ENCODE results near the gene SLC25A25.
"Not testable (repeated sequence)": the region's sequence is repeated elsewhere in the genome, so short reads cannot be mapped to it uniquely, and the experiment has no call there.

Gene SLC25A25

DNA sequence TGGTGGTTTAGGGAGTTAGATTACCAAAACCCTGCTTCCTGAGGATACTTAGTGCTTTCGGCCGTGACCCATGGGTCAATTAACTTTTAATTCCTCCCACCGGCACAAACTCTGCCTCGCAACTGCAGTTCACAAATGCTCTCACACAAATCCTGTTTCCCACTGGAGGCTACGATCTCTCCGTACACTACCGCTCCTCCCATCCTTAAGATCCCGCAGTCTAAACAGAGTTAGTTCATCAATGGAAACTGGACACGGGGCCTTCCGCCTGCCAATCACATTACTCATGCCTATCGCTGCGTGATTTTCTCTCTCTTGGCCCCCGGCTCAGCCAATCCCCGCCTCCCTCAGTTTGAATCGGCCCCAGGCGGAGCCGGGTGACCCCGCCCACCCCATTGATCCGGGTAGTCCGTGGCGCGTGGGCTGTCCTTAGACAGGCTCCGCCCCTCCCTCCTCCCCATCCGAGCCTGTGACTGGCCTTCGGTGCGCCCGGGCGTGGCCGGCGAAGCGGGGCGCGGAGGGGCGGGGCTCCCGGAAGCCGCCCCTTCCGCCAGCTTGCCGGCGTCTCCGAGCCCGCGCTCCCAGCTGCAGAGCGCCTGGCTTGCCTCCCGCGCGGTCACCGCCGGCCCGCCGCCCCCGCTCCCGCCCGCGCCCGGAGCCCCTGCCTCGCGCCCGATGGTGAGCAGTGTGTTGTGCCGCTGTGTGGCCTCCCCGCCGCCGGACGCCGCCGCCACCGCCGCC lies at the start of gene SLC25A25:
TSS of gene SLC25A25 (plus strand) at position 588 of the 741 bp plus-strand sequence. CDS start at position 676, 88 bp downstream.
- DNase-seq (ENCODE audit: low spot score) = peak; percentile 100

DNA sequence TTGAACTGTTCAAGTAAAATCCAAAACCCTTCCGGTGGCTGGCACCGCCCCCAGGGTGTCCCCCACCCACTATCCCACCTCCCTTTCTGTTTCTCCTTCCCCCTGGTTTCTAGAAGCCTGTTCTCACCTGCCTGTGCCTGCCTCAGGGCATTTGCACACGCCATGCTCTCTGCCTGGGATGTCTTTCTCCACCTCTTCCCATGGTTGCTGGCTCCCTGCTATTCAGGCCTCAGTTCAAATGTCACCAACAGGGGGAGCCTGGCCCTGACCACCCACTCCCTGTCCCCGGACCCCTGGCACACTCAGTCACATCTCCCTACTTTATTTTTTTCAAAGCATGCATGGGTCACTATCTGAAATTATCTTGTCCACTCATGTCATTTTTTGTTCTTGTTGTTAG lies 47.3 kb upstream of the SLC25A25 start:
- no peak for DNase-seq (ENCODE audit: low spot score)

DNA sequence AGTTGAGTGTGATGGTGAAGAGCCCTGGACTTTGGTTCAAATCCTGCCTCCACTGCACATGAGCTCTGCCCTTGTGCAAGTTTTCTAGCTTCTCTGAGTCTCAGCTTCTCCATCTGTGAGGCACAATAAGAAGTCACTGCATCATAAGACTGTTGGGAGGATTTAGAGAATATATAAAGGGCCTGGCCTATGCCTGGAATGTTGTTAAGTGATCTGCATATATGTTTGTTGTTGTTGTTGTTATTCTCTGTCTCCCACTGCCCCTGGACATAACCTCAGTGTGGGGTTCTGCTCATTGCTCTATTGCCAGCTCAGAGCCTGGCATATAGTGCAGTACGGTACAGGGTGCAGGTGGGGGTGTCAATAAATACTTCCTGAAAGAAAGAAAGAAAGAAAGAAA lies 46.9 kb upstream of the SLC25A25 start:
- no peak for DNase-seq (ENCODE audit: low spot score)

DNA sequence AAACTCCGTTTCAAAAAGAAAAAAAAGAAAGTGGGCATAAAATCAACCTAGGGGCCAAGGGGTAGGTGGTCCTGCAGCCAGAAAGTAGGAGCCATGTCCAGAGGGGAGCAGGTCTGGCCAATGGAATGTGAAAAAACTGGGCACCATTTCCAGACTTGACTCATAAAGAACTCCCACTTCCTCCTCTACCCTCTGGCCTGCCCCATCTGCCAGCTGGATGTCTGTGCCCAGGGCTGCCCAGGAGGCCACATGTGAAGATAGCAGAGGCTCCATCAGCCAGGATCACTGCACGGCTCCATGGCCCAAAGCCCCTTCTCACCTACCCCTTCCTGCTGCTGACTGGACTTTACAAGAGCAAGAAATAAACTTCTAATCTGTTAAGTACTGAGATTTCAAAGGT lies 45.1 kb upstream of the SLC25A25 start:
- DNase-seq (ENCODE audit: low spot score) = no peak

DNA sequence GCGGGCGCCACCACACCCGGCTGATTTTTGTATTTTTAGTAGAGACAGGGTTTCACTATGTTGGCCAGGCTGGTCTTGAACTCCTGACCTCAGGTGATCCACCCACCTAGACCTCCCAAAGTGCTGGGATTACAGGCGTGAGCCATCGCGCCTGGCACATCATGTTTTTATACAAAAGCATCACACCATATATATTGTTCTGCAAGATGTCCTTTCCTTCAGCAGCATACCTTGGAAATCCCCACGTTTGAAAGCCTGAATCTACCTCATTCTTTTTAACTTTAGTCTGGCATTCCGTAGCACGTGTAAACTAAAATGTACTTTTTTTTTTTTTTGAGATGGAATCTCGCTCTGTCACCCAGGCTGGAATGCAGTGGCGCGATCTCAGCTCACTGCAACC lies 44.4 kb upstream of the SLC25A25 start:
- not testable (repeated sequence) for DNase-seq (ENCODE audit: low spot score)

DNA sequence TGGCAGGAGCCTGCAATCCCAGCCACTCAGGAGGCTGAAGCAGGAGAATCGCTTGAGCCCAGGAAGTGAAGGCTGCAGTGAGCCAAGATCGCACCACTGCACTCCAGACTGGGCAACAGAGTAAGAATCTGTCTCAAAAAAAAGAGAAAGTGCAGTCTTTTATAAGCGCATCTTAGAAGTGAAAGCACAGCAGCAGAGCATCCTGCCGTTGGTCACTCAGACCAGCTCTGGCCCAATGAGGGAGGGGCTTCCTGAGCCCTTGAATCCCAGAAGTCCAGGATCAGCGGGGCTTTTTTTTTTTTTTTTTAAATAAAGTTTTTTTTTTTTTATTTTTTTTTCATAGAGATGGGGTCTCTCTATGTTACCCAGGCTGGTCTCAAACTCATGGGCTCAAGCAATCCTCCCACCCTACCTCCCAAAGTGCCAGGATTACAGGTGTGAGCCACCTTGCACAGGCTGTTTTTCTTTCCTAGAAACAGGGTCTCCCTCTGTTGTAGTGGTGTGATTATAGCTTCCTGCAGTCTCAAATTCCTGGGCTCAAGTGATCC lies 43.2 kb upstream of the SLC25A25 start:
- no peak for DNase-seq (ENCODE audit: low spot score)

DNA sequence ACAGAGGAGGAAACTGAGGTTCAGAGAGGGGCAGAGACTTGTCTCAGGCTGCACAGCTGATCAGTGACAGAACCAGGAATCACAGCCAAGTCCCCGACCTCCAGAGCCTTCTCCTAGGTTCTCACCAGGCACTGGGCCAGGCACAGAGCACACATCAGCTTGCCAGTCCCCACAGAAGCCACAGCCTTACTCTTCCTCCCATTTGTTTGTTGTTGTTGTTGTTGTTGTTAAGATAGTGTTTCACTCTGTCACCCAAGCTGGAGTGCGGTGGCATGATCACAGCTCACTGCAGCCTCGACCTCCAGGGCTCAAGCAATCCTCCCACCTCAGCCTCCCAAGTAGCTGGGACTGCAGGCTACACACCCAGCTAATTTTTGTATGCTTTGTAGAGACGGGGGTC lies 42.3 kb upstream of the SLC25A25 start:
- no peak for DNase-seq (ENCODE audit: low spot score)

DNA sequence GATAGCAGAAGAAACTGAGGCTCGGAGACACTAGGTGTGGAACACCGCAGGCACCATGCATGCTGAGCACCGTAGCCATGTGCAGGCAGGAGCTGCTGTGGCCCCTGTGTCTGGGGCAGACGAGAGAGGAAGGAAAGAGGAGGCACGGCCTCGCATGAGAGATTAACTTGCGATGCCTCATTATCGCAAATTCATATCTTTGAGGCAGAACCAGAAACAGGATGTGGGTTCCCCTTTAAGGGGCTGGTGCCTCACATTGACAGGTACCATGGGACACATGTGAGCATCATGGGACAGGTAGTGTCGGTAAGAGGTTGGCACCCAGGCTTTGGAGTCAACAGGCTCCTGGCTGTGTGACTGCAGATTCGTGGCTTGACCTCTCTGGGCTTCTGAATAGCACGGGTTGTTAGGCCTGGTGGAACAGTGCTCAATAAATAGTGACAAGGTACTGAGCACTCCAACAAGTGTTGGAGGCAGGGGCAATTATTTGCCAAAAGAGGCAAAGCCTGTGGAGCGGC lies 41.7 kb upstream of the SLC25A25 start:
- peak; percentile 90 for DNase-seq (ENCODE audit: low spot score)

DNA sequence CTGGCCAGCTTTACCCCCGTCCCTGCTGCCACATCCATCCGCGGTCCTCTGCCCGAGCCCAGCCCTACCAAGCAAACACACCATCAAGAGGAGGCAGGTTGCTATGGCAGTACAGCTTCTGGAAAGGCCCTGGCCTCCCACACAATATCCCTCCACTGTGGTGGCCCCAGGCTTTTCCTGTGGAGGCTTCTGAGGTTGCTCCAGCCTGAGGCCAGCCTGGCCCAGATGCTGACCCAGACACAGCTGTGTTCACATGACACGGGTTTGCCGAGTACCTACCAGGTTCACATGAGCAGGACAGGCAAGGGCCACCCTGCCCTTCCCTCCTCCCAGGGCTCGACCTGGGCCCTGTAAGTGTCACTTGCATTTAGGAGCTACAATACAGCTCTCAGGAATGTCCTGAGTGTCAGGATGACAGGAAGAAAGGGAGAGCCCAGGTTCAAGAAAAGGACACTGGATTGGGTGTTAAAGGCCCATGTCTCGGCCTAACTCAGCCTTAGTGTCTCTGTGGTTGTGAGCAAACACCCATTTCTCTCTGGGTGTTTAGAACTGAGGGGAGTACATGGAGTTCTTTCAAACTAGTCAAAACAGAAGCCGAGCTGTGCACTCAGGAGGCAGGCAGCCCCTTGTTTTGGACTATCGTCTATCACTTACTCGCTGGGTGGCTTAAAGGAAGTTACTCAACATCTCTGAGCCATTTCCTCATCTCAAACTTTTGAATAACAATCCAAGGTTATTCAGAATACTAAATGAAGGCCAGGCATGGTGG lies 41.1 kb upstream of the SLC25A25 start:
- peak; percentile 87 for DNase-seq (ENCODE audit: low spot score)

DNA sequence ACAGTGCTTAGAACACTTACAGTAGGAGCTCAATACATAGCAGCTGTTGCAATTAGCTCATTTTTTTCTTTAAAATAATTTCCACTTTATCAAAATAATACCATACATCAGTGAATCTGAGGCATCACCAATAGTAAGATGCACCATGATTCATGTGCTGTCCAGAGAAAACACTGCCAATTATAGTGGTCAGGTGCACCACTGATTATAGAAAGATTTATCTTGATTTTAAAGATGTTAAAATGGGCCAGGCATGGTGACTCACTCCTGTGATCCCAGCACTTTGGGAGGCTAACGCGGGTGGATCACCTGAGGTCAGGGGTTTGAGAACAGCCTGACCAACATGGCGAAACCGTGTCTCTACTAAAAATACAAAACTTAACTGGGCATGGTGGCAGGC lies 40.3 kb upstream of the SLC25A25 start:
- DNase-seq (ENCODE audit: low spot score) = no peak

DNA sequence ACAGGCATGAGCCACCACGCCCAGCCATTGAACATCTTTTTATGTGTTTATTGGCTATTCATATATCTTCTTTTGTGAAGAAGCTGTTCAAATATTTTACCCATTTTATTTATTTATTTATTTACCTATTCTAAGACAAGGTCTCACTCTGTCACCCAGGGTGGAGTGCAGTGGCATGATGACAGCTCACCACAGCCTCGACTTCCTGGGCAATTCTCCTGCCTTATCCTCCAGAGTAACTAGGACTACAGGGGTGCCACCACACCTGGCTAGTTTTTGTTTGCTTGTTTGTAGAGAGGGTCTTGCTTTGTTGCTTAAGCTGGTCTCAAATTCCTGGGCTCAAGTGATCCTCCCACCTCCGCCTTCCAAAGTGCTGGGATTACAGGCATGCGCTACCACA lies 34.4 kb upstream of the SLC25A25 start:
- no peak for DNase-seq (ENCODE audit: low spot score)

DNA sequence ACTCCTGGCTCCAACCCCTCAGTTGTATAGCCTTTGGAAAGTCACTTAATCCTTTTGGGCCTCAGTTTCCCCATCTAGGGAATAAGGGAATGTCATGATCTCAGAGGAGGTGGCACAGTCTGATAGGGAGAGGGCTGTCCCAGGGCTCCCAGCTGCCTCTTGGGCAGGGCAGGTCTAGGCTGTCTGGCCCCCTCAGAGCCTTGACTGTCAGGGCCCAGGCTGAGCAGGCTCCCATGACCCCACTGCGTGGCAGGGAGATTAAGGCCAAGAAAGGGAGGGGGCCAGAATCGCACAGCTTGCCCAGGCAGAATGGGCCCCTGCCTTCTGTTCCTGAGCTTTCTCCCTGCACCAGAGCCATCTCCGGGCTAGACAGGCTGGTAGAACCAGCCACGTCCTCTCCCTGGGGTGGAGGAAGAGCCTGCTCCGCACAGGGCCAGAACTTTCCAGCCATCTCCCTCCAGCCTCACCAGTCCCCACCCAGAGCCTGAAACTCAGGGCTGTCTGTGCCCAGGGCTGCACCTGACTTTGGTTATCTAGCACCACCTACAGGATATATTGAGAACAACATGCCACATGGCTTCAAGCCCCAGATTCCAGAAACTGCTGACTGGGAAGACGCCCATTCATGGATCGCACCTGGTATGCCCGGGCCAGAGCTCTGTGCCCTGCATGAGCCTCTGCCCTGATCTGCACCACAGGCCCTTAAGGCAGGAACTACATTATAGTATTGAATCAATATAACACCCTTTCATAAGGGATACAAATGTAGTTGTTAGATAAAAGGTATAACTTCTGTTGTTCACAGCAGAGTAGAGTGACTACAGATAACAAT lies 33.0 kb upstream of the SLC25A25 start:
- DNase-seq (ENCODE audit: low spot score) = peak; percentile 86

DNA sequence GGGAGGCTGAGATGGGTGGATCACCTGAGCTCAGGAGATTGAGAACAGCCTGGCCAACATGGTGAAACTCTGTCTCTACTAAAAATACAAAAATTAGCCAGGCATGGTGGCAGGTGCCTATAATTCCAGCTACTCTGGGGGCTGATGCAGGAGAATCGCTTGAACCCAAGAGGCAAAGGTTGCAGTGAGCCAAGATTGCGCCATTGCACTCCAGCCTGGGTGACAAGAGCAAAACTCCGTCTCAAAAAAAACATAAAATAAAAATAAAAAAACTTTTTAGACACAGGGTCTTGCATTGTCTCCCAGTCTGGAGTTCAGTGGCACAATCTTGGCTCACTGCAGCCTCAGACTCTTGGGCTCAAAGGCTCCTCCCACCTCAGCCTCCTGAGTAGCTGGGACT lies 31.5 kb upstream of the SLC25A25 start:
- not testable (repeated sequence) for DNase-seq (ENCODE audit: low spot score)

DNA sequence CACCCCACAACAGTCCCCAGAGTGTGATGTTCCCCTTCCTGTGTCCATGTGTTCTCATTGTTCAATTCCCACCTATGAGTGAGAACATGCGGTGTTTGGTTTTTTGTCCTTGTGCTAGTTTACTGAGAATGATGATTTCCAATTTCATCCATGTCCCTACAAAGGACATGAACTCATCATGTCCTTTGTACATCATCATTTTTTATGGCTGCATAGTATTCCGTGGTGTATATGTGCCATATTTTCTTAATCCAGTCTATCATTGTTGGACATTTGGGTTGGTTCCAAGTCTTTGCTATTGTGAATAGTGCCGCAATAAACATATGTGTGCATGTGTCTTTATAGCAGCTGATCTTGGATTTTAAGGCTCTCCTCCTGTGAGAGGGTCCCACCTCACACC lies 27.2 kb upstream of the SLC25A25 start:
- DNase-seq (ENCODE audit: low spot score) = not testable (repeated sequence)

DNA sequence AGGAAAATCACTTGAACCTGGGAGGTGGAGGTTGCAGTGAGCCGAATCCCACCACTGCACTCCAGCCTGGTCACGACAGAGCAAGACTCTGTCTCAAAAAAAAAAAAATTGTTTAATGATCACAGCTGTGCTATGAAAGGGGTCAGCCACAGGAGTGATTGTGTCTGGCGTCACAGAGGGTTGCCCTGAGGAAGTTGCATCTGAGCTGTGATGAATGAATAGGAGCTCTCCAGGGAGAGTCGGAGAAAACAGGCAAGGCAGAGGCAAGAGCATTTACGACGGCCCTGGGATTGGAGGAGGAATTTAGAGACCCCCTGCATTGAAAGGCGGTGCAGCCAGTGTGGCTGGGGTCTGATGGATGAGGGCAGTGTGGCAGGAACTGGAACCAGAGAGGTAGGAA lies 26.0 kb upstream of the SLC25A25 start:
- no peak for DNase-seq (ENCODE audit: low spot score)

DNA sequence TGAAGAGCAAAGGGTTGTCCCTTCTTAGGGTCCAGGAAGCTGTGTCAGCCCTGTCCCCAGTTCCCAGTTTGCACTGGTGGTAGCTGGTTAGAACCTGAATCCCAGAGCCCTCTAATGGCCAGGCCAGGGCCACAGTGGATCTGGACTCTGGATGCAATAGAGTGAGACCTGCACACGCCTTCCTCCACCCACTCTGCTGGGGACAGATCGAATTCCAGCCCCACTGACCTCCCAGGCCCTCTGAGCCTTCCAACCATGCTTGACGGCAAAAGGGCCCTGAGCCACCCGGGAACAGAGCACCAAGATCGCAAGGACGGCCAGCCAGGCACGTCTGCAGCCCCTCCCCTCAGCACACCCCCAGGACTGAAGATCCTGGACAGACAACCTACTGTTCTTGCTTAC lies 24.6 kb upstream of the SLC25A25 start:
- no peak for DNase-seq (ENCODE audit: low spot score)

DNA sequence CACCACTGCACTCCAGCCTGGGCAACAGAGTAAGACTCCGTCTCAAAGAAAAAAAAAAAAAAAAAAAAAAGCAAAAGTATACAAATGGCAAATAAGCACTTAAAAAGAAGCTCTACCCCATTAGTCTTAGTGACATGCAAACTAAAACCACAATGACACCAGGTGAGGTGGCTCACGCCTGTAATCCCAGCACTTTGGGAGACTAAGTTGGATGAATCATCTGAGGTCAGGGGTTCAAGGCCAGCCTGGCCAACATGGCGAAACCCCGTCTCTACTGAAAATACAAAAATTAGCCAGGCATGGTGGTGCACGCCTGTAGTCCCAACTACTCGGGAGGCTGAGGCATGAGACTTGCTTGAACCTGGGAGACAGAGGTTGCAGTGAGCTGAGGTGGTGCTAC lies 22.6 kb upstream of the SLC25A25 start:
- not testable (repeated sequence) for DNase-seq (ENCODE audit: low spot score)

DNA sequence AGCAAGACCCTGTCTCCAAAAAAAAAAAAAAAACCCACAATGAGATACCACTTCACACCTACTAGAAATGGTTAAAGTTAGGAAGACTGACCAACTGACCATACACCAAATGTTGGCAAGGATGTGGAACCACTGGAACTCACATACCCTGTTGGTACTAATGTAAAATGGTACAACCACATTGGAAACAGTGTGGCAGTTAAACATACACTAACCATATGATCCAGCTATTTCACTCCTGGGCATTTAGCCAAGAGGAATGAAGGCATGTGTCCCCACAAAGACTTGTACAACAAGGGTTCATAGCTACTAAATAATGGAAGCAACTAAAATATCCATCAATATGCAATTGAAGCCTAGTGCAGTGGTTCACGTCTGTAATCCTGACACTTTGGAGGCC lies 22.2 kb upstream of the SLC25A25 start:
- DNase-seq (ENCODE audit: low spot score) = no peak

DNA sequence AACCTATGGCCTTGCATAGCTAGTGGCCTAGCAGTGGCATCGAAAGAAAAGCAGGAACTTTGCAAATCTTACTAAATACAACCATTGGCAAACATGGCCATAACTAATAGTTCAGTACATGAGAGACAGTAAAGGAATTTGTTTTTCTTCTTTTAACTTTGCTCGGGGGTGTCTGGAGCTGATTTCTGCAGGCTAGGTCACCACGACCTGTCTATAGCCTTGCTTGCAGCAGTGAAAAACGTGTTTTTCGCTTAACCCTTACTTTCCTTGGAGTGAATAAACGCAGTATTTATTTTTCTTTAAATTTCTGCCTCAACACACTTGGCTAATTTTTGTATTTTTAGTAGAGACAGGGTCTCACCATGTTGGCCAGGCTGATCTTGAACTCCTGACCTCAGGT lies 20.8 kb upstream of the SLC25A25 start:
- no peak for DNase-seq (ENCODE audit: low spot score)

DNA sequence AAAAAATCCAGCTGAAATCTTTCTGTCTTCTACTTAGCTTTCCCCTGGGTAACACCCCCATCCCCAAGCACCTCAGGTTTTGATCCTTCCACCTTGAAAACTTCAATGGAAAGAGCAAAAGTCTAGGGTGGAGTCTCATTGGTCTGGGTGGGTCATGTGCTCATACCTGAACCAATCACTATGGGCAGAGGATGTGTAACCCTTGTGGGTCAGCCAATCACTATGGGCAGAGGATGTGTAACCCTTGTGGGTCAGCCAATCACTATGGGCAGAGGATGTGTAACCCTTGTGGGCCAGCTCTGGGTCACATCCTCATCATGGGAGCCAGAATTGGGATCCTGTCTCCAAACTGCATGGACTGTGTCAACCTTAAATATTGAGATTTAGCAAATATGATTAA lies 19.4 kb upstream of the SLC25A25 start:
- DNase-seq (ENCODE audit: low spot score) = no peak

DNA sequence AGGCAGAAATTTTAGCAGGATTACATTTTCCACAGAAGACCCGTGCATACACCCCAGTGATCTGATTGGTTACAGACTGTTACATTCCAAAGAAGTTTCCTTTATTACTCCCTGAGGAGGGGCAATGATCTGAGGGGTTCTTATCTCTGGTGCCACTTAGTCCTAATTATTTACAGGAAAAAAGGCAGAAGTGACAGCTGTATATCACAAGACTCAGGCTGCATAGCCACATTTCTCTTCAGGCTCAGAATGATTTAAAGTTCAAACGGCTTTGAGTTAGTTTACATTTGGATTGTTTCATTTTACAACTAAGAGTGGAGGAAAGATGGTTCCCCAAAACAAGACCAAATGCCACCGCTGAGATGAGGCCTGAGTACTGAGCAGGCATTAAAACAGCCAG lies 18.2 kb upstream of the SLC25A25 start:
- no peak for DNase-seq (ENCODE audit: low spot score)
